Ishikawa (cell line): ENCODE measurements around the gene NF1.

Experiments used
- CEBPB ChIP-seq: IDR thresholded peaks from 2 replicates; pipeline ENCODE4 v1.6.1; 2012
- CREB1 ChIP-seq: IDR thresholded peaks from 2 replicates; pipeline ENCODE4 v1.6.1; 2012; ENCODE audit warnings: low read depth
- EGR1 ChIP-seq: IDR thresholded peaks from 2 replicates; pipeline ENCODE4 v1.6.1; 2012
- EP300 ChIP-seq: IDR thresholded peaks from 2 replicates; pipeline ENCODE4 v1.6.1; 2012; ENCODE audit warnings: borderline replicate concordance
- FOXM1 ChIP-seq: IDR thresholded peaks from 2 replicates; pipeline ENCODE4 v1.6.1; 2012; ENCODE audit warnings: low read depth, borderline replicate concordance
- MAX ChIP-seq: IDR thresholded peaks from 2 replicates; pipeline ENCODE4 v1.6.1; 2012
- NFIC ChIP-seq: IDR thresholded peaks from 2 replicates; pipeline ENCODE4 v1.6.1; 2012
- RAD21 ChIP-seq: IDR thresholded peaks from 2 replicates; pipeline ENCODE4 v1.6.1; 2012; ENCODE audit warnings: low read depth
- REST ChIP-seq: IDR thresholded peaks from 2 replicates; pipeline ENCODE4 v1.6.1; 2012; ENCODE audit warnings: low read depth, mild to moderate bottlenecking
- TAF1 ChIP-seq: IDR thresholded peaks from 2 replicates; pipeline ENCODE4 v1.6.1; 2012; ENCODE audit warnings: low read depth, mild to moderate bottlenecking
- TCF12 ChIP-seq: IDR thresholded peaks from 2 replicates; pipeline ENCODE4 v1.6.1; 2012; ENCODE audit warnings: low read depth
- TEAD4 ChIP-seq: IDR thresholded peaks from 2 replicates; pipeline ENCODE4 v1.6.1; 2012
- USF1 ChIP-seq: IDR thresholded peaks from 2 replicates; pipeline ENCODE4 v1.6.1; 2012
- YY1 ChIP-seq: IDR thresholded peaks from 2 replicates; pipeline ENCODE4 v1.6.1; 2012; ENCODE audit warnings: low read depth
- ZBTB7A ChIP-seq: IDR thresholded peaks from 2 replicates; pipeline ENCODE4 v1.6.1; 2012; ENCODE audit warnings: low read depth

Gene NF1

GRCh38 chr17:31320791-31321190 is 226.0 kb downstream of the NF1 start:
- no peak for TF ChIP-seq EGR1
- TF ChIP-seq USF1: no peak
- no peak for TF ChIP-seq RAD21
- no peak for TF ChIP-seq TEAD4
- no peak for TF ChIP-seq NFIC
- no peak for TF ChIP-seq EP300
- no peak for TF ChIP-seq TCF12
- TF ChIP-seq REST: no peak
- TF ChIP-seq MAX: no peak
- no peak for TF ChIP-seq FOXM1

- TF ChIP-seq RAD21: no peak
- no peak for TF ChIP-seq FOXM1
- TF ChIP-seq EP300: no peak
- no peak for TF ChIP-seq USF1
- no peak for TF ChIP-seq TCF12
Observed at GRCh38 chr17:31321481-31321880, 226.7 kb downstream of the NF1 start, which contains the start of gene EVI2A. Gene EVI2A, minus strand, starts transcription at chr17:31321622. Its CDS starts 2,609 bp downstream, at chr17:31319013.

- TF ChIP-seq TEAD4: no peak
Observed at GRCh38 chr17:31321966-31322365, 227.2 kb downstream of the NF1 start.

- no peak for TF ChIP-seq YY1
- TF ChIP-seq CREB1: no peak
- TF ChIP-seq NFIC: no peak
- no peak for TF ChIP-seq ZBTB7A
- TF ChIP-seq FOXM1: no peak
- TF ChIP-seq RAD21: no peak
- no peak for TF ChIP-seq EGR1
- TF ChIP-seq MAX: no peak
- TF ChIP-seq EP300: no peak
- TF ChIP-seq CEBPB: no peak
- TF ChIP-seq TEAD4: no peak
- TF ChIP-seq TCF12: no peak
Observed at GRCh38 chr17:31323551-31323950, 228.8 kb downstream of the NF1 start.

GRCh38 chr17:31327534-31328159 is 232.9 kb downstream of the NF1 start:
- TF ChIP-seq NFIC (no peak), MAX (no peak), EGR1 (no peak), RAD21 (no peak), TEAD4 (no peak), CREB1 (no peak), EP300 (no peak), USF1 (no peak), TCF12 (no peak), YY1 (no peak), FOXM1 (no peak), ZBTB7A (no peak), REST (no peak), TAF1 (no peak), CEBPB (no peak)

GRCh38 chr17:31328160-31328535 is 233.4 kb downstream of the NF1 start:
- no peak for TF ChIP-seq TCF12
- TF ChIP-seq FOXM1: no peak
- no peak for TF ChIP-seq RAD21
- no peak for TF ChIP-seq EGR1
